Measurements from ENCODE around the gene GRM1. TPM values are rescaled to one million over a fixed set of nuclear protein-coding genes. Genes with fewer than 3 reads are reported as not detected.

Gene GRM1
- total and polyA plus RNA-seq, 2 donors (not counting 1 experiment from before 2014, with no cell fraction given) = not detected

DNA sequence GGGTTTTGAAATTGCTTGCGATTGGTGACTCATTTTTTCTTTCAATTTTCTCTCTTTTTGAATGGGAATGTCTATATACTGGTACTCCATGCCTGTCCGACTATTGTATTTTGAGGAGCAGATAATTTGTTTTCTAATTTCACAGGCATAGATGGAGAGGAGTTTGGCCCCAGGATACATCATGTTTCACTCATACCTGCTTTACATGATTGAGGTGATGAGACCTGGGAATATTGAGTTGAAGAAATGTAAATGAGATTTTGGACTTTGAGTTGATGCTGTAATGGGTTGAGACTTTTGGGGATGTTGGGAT is 261.7 kb downstream of the GRM1 start:
- Histone ChIP-seq H3K79me2 (ENCODE audit: control insufficient read depth, insufficient read depth, low read length) (no peaks in the 10 kb centered on the region), H3K4me1 (ENCODE audit: control insufficient read depth in 2 of 2, insufficient read depth in 2 of 2, low read length in 2 of 2) (no peaks in the 10 kb centered on the region), H3K9me3 (ENCODE audit: control extremely low read depth in 1 of 3, control insufficient read depth in 2 of 3, insufficient read depth in 1 of 3, low read length in 2 of 3) (no peaks in the 10 kb centered on the region), H3K27ac (ENCODE audit: low read length in 2 of 2) (no peak overlapping the region), H3K4me3 (ENCODE audit: control extremely low read depth in 1 of 5, extremely low read depth in 1 of 5, insufficient read depth in 1 of 5, low read depth in 2 of 5, low read length in 4 of 5) (no peak overlapping the region), H3K36me3 (replicated peaks in 1 of 2; ENCODE audit: control extremely low read depth in 1 of 2, control insufficient read depth in 1 of 2, extremely low read depth in 1 of 2, insufficient read depth in 2 of 2, low read length in 1 of 2) (no peaks in the 10 kb centered on the region), H4K20me1 (ENCODE audit: control insufficient read depth, insufficient read depth, low read length, poor library complexity, severe bottlenecking) (no peaks in the 10 kb centered on the region), H3K4me2 (replicated peaks; ENCODE audit: low read depth, low read length, poor library complexity, severe bottlenecking) (no peak overlapping the region), H3K27me3 (replicated peaks in 1 of 4; ENCODE audit: control extremely low read depth in 1 of 4, control insufficient read depth in 3 of 4, insufficient read depth in 4 of 4, low read length in 3 of 4) (no peaks in the 10 kb centered on the region), H2AFZ (ENCODE audit: insufficient read depth, low read depth, low read length, poor library complexity, severe bottlenecking) (no peak overlapping the region), H3K9ac (ENCODE audit: low read length) (no peak overlapping the region)
- intact Hi-C loops (cut with micrococcal nuclease) = no loop called here
- H3K4me3 Mint-ChIP-seq = no peak overlapping the region
- POLR2A ChIA-PET = no interaction called here
- no peaks in the 10 kb centered on the region for H3K4me1 Mint-ChIP-seq
- TF ChIP-seq, protein P1, sequence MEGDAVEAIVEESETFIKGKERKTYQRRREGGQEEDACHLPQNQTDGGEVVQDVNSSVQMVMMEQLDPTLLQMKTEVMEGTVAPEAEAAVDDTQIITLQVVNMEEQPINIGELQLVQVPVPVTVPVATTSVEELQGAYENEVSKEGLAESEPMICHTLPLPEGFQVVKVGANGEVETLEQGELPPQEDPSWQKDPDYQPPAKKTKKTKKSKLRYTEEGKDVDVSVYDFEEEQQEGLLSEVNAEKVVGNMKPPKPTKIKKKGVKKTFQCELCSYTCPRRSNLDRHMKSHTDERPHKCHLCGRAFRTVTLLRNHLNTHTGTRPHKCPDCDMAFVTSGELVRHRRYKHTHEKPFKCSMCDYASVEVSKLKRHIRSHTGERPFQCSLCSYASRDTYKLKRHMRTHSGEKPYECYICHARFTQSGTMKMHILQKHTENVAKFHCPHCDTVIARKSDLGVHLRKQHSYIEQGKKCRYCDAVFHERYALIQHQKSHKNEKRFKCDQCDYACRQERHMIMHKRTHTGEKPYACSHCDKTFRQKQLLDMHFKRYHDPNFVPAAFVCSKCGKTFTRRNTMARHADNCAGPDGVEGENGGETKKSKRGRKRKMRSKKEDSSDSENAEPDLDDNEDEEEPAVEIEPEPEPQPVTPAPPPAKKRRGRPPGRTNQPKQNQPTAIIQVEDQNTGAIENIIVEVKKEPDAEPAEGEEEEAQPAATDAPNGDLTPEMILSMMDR (IDR thresholded peaks at IDR 0.05) = no peak
- TF ChIP-seq EZH2 (IDR thresholded peaks at IDR 0.05; ENCODE audit: borderline replicate concordance, insufficient read depth, low read depth, low read length, poor library complexity, severe bottlenecking) = no peak
- CTCF ChIA-PET = no interaction called here
- ATAC-seq (ENCODE audit: low read depth) = no peak
- no peak for DNase-seq
- 100% methylated on average over 1 of the region's 2 CpGs for WGBS (ENCODE audit: insufficient coverage)
- no peak overlapping the region for H3K27ac Mint-ChIP-seq
- peaks cover 2% of the 10 kb centered on the region for H3K9me3 Mint-ChIP-seq (ENCODE audit: insufficient read depth)
- no peaks in the 10 kb centered on the region for H3K27me3 Mint-ChIP-seq

DNA sequence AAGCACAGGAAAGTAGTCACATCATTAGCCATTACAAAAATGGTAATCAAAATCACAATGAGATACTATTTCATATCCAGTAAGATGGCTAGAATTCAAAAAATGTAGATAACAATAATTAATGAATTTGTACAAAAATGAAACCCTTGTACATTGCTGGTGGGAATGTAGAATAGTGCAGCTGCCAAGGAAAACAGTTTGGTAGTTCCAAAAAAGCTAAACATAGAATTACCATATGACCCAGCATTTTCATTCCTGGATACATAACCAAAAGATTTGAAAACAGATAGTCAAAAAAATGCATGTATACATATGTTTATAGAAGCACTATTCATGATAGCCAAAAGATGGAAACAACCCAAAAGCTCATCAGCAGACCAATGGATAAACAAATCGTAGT is 263.6 kb downstream of the GRM1 start:
- Histone ChIP-seq H3K36me3 (replicated peaks in 1 of 2; ENCODE audit: control extremely low read depth in 1 of 2, control insufficient read depth in 1 of 2, extremely low read depth in 1 of 2, insufficient read depth in 2 of 2, low read length in 1 of 2) (no peaks in the 10 kb centered on the region), H4K20me1 (ENCODE audit: control insufficient read depth, insufficient read depth, low read length, poor library complexity, severe bottlenecking) (no peaks in the 10 kb centered on the region), H3K27me3 (replicated peaks in 1 of 4; ENCODE audit: control extremely low read depth in 1 of 4, control insufficient read depth in 3 of 4, insufficient read depth in 4 of 4, low read length in 3 of 4) (no peaks in the 10 kb centered on the region), H3K4me1 (ENCODE audit: control insufficient read depth in 2 of 2, insufficient read depth in 2 of 2, low read length in 2 of 2) (no peaks in the 10 kb centered on the region), H3K79me2 (ENCODE audit: control insufficient read depth, insufficient read depth, low read length) (no peaks in the 10 kb centered on the region), H2AFZ (ENCODE audit: insufficient read depth, low read depth, low read length, poor library complexity, severe bottlenecking) (no peak overlapping the region), H3K9me3 (ENCODE audit: control extremely low read depth in 1 of 3, control insufficient read depth in 2 of 3, insufficient read depth in 1 of 3, low read length in 2 of 3) (no peaks in the 10 kb centered on the region), H3K4me3 (ENCODE audit: control extremely low read depth in 1 of 5, extremely low read depth in 1 of 5, insufficient read depth in 1 of 5, low read depth in 2 of 5, low read length in 4 of 5) (no peak overlapping the region), H3K9ac (ENCODE audit: low read length) (no peak overlapping the region), H3K4me2 (replicated peaks; ENCODE audit: low read depth, low read length, poor library complexity, severe bottlenecking) (no peak overlapping the region), H3K27ac (ENCODE audit: low read length in 2 of 2) (no peak overlapping the region)
- ATAC-seq (ENCODE audit: low read depth) (no peak), DNase-seq (no peak)
- H3K4me3 Mint-ChIP-seq = no peak overlapping the region
- intact Hi-C loops (cut with micrococcal nuclease) = no loop called here
- TF ChIP-seq, protein P1 (IDR thresholded peaks at IDR 0.05) = no peak
- TF ChIP-seq EZH2 (IDR thresholded peaks at IDR 0.05; ENCODE audit: borderline replicate concordance, insufficient read depth, low read depth, low read length, poor library complexity, severe bottlenecking) = no peak
- H3K9me3 Mint-ChIP-seq (ENCODE audit: insufficient read depth) = peaks cover under 1% of the 10 kb centered on the region
- CTCF ChIA-PET = no interaction called here
- no peak overlapping the region for H3K27ac Mint-ChIP-seq
- H3K27me3 Mint-ChIP-seq = no peaks in the 10 kb centered on the region
- WGBS (ENCODE audit: insufficient coverage) = no CpG with 5 or more reads among the region's 1 CpG
- H3K4me1 Mint-ChIP-seq = no peaks in the 10 kb centered on the region
- POLR2A ChIA-PET = no interaction called here

Data from B cell (primary cell).